ENCODE results near the gene B4GALNT4.
"Not testable (repeated sequence)": the region's sequence is repeated elsewhere in the genome, so short reads cannot be mapped to it uniquely, and the experiment has no call there.

The B4GALNT4 gene

GRCh38 chr11:393219-394033 is 24.1 kb downstream of the B4GALNT4 start:
- DNase-seq (ENCODE audit: low read depth): no peak

DNA sequence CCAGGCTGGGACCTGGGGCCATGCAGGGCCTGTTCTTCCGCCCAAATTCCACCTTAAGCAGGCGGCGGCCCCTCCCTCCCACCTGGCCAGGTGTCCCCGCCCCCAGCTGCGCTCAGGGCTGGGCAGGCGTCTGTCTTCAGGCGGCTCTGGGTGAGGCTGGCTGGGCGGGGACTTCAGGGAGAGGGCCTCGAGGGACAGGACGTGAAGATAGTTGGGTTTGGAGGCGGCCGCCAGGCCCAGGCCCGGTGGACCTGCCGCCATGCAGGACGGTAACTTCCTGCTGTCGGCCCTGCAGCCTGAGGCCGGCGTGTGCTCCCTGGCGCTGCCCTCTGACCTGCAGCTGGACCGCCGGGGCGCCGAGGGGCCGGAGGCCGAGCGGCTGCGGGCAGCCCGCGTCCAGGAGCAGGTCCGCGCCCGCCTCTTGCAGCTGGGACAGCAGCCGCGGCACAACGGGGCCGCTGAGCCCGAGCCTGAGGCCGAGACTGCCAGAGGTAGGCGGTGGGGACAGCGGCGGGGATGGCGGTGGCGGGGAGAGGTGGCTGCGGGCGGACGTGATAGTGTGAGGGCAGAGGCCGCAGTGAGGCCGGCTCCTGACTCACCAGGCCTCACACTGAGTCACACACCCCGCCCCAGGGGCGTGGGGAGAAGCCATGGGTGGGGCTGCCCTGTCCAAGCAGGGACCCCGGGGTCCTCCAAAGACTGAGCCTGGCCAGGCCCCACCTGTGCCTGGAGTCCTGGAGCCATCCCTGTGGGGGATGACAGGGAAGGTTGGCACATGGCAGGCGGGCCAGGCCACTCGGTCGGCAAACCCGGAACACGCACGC is 24.9 kb downstream of the B4GALNT4 start, which contains the start of gene PKP3:
Gene PKP3 (plus strand): TSS at position 176 of the 824 bp plus-strand sequence. CDS start 84 bp downstream, at position 260.
- no peak for DNase-seq (ENCODE audit: low read depth)

DNA sequence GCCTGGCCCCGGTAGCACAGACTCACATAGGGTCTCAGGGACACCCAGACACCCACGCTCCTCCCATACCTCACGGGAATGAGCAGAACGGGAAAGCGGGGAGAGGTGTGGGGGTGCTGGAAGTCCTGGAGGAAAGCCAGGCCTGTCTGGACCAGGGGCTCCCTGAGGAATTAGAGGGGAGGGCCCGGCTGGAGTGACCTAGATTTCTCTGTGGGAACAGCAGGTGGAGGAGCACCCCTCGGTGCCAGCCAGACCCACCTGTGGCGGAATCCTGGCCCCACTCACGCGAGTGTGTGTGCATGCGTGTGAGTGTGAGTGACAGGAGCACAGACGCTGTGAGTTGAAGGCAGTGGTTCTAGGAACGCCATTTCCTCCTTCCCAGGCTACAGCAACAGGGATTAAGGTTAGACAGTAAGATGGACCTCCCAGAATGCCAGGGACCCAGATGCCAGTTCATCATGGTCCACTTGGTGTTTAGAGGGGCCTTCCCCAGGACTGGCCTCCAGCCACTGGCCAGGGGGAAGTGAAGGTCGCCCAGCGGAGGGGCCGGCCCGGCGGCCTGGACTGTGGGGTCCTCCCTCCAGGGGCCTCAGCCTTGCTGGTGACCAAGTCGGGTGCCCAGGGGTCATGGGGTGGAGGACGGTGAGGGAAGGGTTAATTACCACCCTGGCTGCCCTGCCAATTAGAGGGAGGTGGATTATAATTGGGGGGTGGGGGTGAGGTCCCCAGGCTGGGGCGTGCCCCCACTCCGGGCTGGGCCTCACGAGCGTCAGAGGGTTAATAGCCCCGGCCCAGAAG is 25.8 kb downstream of the B4GALNT4 start:
- no peak for DNase-seq (ENCODE audit: low read depth)

- no peak for DNase-seq (ENCODE audit: low read depth)
Measured at GRCh38 chr11:395866-396265, 26.6 kb downstream of the B4GALNT4 start.

DNA sequence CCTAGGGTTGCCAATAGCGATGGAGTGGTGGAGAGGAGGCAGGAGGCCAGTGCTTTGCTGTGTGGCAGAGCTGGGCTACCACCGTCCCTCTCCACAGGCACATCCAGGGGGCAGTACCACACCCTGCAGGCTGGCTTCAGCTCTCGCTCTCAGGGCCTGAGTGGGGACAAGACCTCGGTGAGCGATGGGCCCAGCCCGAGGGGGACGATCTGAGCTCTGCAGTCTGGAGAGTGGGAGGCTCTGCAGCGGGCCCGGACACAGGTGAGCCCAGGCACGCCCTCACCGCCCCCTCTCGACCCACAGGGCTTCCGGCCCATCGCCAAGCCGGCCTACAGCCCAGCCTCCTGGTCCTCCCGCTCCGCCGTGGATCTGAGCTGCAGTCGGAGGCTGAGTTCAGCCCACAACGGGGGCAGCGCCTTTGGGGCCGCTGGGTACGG is 27.2 kb downstream of the B4GALNT4 start:
- DNase-seq (ENCODE audit: low read depth): no peak

DNA sequence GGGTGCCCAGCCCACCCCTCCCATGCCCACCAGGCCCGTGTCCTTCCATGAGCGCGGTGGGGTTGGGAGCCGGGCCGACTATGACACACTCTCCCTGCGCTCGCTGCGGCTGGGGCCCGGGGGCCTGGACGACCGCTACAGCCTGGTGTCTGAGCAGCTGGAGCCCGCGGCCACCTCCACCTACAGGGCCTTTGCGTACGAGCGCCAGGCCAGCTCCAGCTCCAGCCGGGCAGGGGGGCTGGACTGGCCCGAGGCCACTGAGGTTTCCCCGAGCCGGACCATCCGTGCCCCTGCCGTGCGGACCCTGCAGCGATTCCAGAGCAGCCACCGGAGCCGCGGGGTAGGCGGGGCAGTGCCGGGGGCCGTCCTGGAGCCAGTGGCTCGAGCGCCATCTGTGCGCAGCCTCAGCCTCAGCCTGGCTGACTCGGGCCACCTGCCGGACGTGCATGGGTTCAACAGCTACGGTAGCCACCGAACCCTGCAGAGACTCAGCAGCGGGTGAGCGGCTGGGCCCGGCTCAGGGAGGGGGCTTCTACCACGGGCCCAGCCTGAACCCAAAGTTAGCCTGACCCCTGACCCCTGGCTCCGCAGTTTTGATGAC is 27.7 kb downstream of the B4GALNT4 start:
- no peak for DNase-seq (ENCODE audit: low read depth)

GRCh38 chr11:398826-399225 is 29.5 kb downstream of the B4GALNT4 start:
- no peak for DNase-seq (ENCODE audit: low read depth)

DNA sequence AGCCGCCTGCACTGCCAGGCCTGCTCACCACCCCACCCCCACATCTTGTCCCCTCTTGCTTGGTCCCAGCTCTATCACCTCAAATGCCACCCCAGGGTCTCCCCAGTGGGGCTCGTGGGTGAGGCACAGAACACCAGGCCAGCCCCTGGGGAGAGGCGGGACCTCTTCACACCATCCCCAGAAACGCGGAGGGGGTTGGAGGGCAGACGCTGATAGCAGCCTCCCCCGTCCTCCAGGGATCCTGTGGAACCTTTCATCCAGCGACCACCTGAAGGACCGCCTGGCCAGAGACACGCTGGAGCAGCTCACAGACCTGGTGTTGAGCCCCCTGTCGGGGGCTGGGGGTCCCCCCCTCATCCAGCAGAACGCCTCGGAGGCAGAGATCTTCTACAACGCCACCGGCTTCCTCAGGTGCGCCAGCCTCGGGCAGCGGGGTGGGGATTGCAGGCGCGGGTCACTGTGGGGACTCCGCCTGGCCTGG is 30.5 kb downstream of the B4GALNT4 start:
- no peak for DNase-seq (ENCODE audit: low read depth)

- no peak for DNase-seq (ENCODE audit: low read depth)
Measured at GRCh38 chr11:400241-400689, 31.0 kb downstream of the B4GALNT4 start.

GRCh38 chr11:401196-401595 is 31.9 kb downstream of the B4GALNT4 start:
- not testable (repeated sequence) for DNase-seq (ENCODE audit: low read depth)

GRCh38 chr11:403021-403760 is 33.9 kb downstream of the B4GALNT4 start:
- DNase-seq (ENCODE audit: low read depth): no peak

DNA sequence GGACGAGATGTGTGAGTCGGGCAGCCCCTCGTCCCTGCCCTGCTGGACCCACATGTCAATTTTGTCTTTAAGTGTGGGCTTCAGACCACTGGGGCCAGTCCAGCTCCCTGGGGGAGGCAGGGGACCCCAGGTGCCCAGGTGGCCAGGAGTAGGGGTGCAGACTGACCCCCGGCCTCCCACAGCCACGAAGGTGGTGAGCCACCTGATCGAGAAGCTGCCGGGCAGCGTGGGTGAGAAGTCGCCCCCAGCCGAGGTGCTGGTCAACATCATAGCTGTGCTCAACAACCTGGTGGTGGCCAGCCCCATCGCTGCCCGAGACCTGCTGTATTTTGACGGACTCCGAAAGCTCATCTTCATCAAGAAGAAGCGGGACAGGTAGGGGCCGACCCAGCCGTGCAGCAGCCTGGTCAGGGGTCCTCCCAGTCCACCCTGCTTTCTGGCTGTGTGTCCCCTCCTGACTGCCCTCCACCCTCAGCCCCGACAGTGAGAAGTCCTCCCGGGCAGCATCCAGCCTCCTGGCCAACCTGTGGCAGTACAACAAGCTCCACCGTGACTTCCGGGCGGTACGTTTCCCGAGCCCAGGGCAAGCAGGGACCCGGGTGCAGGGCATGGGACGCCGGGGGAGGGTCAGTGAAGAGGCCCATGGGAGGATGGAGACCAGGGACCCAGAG is 34.6 kb downstream of the B4GALNT4 start:
- no peak for DNase-seq (ENCODE audit: low read depth)

DNA sequence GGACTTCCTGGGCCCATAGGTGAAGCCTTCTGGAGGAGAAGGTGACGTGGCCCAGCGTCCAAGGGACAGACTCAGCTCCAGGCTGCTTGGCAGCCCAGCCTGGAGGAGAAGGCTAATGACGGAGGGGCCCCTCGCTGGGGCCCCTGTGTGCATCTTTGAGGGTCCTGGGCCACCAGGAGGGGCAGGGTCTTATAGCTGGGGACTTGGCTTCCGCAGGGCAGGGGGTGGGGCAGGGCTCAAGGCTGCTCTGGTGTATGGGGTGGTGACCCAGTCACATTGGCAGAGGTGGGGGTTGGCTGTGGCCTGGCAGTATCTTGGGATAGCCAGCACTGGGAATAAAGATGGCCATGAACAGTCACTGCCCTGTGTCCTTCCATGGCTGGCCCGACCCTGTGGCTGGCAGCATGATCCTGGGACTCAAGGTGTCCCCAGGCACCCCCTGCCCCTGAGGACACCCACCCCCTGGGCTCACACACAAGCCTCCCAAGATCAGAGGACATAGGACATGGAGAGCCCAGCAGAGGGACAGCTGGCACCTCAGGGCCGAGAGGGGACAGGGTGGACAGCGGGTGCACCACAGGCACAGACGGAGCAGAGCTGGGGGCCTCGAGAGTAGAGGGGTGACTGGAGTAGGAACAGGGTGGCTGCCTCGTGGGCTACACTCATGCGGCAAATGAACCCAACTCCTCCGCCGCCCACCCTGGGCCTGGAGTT is 35.4 kb downstream of the B4GALNT4 start:
- no peak for DNase-seq (ENCODE audit: low read depth)

GRCh38 chr11:405323-405953 is 36.1 kb downstream of the B4GALNT4 start:
- no peak for DNase-seq (ENCODE audit: low read depth)

- DNase-seq (ENCODE audit: low read depth): no peak
Measured at GRCh38 chr11:405954-406795, 36.9 kb downstream of the B4GALNT4 start.

DNA sequence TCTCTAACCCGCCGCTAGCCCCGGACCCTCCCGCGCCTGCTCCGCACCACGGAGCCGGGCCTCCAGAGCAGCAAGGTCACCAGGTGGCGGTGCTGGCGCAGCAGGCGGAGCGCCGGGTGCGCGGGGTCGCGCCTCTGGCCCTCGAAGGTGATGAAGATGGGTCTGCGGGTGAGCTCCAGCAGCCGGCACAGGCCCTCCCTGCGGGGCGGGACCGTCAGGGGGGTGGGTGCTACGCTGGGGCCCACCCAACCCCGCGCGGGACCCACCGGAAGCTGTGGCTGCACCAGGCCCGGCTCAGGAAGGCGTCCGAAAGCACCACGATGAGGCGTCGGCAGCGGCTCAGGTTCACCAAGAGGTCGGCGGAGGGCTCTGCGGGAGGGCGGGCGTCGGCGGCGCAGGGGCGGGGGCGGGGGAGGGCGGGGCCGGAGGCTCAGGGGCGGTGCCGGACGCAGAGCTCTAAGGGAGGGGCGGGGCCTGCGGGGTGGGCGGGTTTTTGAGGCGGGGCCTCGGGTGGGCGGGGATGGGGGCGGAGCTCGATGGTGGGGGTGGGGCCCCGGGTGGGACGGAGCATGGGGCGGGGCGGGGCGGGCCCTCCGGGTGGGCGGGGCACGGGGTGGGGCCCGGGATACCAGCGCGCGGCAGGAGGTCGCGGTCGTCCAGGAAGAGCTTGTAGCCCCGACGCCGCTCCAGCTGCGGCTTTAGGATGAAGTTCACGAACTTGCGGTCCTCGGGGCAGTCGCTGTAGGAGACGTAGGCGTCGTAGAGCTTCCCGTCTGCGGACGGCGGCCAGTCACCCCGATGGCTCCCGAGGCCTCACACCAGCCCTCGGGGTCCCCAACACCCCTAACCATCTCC is 37.7 kb downstream of the B4GALNT4 start:
- peak; percentile 95 for DNase-seq (ENCODE audit: low read depth)

DNA sequence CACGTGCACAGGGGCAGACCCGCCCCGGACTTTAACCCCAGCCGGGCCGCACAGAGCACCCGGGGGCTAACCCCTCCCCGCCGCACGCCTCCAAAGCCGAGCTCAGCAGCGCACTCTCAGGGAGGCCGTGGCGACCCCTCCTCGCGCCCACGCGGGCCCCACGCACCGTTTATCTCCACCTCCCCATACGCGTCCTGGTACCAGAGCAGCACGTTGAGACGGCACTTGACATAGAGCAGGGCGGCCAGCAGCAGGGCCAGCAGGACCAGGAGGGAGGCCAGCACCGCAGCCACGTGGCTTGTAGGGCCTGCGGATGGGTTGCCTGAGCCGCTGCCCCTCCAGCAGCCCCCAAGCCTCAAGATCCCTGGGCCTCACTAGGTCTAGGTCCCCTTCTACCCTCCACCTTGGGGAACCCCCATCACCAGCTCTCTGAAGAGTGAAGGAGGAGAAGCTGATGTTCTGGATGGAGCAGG is 38.4 kb downstream of the B4GALNT4 start:
- no peak for DNase-seq (ENCODE audit: low read depth)
